ENCODE results near the gene NDUFS7.

Gene NDUFS7

DNA sequence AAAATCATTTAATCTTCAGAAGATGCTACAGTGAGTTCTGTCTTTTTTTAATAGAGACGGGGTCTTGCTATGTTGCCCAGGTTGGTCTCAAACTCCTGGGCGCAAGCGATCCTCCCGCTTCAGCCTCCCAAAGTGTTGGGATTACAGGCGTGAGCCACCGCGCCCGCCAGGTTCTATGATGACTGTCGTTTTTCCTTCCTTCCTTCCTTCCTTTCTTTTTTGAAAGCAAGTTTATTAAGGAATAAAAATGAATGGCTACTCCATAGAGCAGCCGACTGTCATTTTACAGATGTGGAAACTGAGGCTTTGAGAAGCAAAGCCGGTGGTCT, 18.1 kb downstream of the NDUFS7 start:
- no peak for DNase-seq

DNA sequence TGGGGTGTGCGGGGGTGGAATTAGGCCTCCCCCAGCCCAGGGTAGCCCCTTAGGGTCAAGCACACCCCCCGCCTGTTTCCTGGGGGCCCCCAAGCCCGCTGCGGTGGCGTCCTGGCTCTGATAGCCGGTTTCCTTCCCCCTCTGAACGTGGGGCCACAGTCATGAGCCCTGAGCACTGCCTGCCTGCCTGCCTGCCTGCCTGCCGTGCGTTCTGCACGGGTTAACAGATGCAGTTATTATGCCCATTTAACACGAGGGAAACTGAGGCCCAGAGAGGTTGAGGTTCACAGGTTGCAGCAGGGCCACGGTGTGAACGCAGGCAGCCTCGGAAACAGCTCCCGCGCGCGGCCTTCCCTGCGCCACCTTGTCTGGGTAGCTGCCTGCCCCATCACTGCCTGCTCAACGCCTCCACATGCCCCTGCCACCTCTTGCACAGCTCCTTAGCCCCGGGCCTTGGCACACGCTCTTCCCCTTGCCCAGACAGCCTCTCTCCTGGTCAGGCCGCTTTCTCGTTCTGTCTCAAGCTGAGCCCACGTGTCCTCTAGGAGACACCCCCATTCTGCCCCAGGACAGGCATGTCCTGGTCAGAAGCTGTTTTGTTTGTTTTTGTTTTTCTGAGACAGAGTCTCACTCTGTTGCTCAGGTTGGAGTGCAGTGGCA, 18.8 kb downstream of the NDUFS7 start:
- DNase-seq: no peak

DNA sequence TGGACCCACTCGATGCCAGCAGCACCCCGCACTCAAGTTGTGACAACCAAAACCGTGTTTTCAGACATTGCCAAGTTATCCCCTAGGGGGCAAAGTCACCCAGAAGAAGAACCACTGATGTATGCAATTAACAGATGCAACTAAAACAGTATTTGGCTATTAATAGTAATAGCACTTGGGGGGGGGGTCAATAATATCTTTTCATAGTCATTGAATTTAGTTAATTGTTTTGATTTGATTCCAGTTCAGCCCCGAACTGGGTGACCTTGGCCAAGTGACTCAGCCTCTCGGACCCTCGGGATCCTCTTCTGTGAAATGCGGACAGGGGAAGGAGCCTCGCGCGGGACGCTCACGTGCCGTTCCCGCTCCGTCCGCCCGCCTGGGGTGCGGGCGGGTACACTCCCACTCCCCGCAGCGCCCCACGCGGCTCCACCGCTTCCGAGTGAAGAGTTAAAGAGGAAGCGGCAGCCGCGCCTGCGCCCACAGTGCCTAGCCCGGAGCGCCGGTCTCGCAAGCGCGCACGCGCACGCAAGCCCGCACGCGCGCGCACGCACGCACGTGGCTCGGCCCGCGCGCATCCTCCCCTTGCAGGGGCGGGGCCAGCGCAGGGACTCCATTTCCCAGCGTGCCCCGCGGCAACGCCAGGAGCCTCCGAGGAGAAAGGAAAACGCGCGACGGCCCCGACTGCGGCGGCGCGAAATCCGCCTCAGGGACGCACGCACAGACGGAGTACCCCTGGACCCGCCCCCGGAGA, 23.2 kb downstream of the NDUFS7 start:
- peak; percentile 93 to 99 for DNase-seq

- no peak for DNase-seq
Measured at GRCh38 chr19:1407528-1408299, 24.0 kb downstream of the NDUFS7 start, which contains the start of gene DAZAP1. TSS of gene DAZAP1 (plus strand) at chr19:1407586. CDS start at chr19:1407774, 188 bp downstream.

DNA sequence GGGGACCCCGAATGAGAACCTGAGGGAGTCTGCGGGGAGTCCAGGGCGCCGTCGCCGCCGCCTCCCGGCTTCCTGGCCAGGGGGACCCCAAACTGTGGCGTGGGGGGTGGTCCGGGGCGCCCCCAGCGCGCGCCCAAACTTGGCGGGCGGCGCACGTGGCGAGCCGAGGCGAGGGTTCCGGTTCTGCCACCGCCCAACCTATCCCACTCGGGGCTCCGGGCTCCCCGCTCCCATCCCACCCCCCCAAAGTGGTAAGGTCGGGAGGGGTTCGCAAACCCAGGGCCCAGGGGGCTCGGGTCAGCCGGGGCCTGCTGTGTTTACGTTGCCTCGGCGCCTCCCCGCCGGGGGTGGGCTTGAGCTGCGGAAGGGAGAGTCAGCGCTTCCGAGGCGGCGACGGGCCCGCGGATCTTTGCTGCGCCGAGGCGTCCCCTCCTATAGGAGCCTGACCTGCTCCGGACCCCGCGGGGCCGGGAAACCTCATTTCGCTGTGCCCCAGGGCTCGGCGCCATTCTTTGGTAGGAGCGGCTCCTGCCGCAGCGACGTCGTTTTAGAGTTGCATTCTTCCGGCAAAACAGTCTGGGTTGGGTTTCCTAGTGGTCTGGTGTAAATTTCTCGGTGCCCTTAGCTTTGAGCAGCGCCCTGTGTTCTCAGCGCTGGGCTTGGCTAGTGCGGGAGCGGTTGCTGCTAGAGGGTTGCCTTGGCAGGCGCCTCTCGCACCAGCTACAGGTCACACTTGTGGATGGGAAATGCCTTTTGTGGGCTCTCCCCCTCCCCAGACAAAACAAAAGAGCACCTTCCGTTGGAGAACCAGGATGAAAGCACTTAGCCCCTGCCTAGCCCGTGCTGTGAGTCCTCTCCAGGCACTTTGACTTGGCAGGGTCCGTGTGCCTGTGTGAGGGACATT, 24.8 kb downstream of the NDUFS7 start:
- no peak for DNase-seq

DNA sequence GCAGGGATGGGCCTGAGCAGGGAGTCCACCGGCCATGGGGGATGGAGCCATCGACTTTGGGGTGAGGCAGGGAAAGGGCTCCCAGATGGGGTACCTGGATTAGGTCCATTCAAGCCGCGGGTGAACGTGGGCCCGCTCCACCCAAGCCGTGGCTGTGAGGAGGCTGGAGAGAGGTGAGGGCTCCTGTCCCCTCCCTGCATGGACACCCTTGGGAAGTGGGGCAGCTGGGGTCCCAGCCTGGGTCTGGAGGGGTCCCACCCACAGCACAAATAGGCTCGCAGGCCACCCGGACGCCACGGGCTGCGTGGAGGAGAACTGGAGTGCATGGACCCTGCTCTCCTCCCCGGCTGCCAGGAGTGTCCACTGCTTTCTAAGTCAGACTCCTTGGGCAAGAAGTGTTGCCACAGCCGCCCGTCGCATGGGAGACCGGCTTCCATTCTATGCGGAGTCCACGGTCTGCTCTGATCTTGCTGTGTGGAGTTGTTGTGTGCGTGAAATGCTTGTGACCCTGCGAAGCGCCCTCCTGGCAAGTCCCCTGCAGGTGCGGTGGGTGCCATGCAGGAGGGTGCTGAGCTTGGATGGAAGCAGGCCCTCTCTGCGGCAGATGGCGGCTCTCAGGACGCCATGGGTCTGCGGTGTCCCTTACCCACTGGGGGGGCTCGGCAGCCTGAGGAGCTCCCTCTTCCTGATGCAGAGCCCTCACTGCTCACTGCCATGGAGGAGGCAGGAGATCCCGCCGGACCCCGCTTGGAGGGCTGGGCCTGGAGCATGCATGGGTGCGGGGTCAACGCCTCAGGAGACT, 25.7 kb downstream of the NDUFS7 start:
- no peak for DNase-seq

GRCh38 chr19:1410136-1410786, 26.6 kb downstream of the NDUFS7 start:
- DNase-seq: no peak

DNA sequence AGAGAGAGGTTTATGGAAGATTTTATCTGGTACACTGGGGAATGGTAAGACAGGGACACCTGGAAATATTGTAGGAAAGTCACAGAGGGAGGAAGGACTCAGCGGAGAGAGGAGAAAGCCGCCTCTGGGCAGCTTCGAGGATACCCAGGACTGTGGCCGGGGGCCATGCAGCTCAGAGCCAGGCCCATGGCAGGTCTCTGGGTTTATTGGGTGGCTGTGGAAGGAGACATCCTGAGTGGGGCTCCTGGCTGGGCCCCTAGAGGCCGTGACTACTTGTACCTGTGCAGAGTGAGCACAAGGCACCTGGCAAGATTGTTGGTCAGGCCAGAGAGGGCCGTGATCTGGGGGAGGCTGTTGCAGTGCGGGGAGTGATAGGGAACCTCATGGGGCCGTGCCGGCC, 27.1 kb downstream of the NDUFS7 start:
- no peak for DNase-seq

- no peak for DNase-seq
Measured at GRCh38 chr19:1411255-1412191, 27.8 kb downstream of the NDUFS7 start.

GRCh38 chr19:1412323-1412923, 28.7 kb downstream of the NDUFS7 start:
- no peak for DNase-seq

DNA sequence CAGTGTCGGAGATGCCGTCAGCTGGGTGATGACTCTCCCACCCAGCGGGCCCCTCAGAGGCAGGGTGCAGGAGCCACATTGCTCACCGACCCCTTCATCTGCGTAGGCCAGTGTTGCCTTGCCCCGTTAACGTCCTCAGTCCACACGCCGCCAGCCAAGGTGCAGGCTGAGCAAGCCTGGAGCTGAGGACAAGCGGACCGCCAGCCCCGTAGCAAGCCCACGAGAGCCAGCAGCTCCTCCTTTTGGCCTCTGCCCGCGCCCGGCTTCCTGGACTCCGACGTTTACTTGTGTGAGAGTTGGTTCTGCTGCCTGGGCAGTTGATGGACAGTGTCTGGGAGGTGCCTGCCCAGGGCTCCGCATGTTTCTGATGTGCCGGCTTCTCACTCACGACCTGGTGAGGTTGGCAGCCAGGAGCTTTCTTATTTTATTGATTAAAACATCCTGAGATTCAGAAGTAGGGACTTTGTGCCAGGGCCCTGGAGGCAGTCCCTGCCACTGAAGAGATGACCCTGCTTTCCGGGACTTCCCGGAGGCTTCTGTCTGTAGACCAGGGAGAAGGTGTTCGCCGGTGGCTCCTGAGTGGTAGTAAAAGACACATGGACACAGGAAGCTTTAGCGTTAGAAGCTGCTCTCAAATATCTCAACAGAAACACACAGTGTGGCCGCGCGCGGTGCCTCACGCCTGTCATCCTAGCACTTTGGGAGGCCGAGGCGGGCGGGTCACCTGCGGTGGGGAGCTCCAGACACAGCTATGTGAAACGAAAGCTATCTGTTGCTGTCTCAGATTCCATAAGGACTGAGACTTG, 29.5 kb downstream of the NDUFS7 start:
- no peak for DNase-seq

- no peak for DNase-seq
Measured at GRCh38 chr19:1416014-1416841, 32.5 kb downstream of the NDUFS7 start.

DNA sequence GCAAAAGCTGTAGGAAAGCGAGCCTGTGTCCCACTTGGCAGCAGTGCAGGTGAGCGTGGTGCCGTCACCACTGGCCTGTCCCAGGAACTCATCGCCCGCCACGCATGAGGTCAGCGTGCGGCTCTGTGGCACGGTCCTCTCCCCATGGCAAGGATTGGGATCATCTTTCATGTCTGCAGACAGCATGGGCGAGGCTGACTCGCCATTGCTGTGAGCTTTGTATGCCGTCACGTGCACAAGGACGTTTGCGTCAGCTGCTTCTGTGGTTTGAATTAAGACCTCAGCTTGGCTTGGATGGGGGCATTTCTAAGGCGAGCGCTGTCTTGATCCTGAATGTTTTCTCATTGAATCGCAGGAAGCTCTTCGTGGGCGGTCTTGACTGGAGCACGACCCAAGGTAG, 33.4 kb downstream of the NDUFS7 start:
- DNase-seq: no peak

DNA sequence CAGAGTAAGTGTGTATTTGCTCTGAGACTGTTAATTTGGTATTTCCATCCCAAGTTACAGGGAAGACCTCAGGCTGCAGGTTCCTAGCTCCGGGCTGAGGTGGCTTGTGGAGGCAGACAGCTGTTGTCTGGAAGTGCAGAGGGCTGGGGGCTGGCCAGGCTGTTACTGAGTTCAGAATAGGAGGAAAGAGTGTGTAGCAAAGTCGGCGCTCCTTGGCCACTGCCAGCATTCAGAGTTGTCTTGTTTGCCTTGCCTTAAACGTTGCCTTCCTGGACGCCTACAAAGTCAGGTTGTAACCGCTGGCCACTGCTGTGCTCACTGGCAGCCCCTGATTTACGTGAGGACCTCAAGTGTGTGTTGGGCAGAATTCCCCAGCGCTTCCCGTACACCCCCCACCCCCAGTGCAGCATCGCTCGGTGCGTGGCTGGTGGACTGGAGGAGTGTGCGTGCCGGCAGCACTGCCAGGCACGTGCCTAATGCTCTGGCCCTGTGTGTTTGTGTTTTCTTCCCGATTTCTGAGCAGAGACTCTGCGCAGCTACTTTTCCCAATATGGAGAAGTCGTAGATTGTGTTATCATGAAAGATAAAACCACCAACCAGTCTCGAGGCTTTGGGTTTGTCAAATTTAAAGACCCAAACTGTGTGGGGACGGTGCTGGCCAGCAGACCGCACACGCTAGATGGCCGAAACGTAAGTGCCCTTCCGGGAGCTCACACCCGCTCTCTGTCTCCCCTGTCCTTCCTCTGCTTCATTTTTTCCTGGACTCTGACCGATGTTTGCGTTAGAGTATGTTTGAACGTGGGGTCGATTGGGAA, 34.2 kb downstream of the NDUFS7 start:
- DNase-seq: no peak

GRCh38 chr19:1418496-1418775, 34.7 kb downstream of the NDUFS7 start:
- no peak for DNase-seq

- no peak for DNase-seq
Measured at GRCh38 chr19:1418951-1419738, 35.4 kb downstream of the NDUFS7 start.
